Liver (tissue), 9 donors: Measurements from ENCODE around the gene SNX32. TPM values are rescaled to one million over a fixed set of nuclear protein-coding genes. Genes with fewer than 3 reads are reported as not detected.

Source experiments
- DNase-seq: peaks from one replicate; pipeline ENCODE4 v3.0.0-alpha.2; 2017; ENCODE audit warnings: low spot score
- H3K27ac ChIP-seq, 2 donors: one replicate each; pipeline ENCODE4 v1.7.0; 2013; ENCODE audit warnings: inconsistent platforms in 2 of 2, low read length in 2 of 2, control low read depth in 1 of 2, low read depth in 1 of 2, mild to moderate bottlenecking in 1 of 2
- H3K27me3 ChIP-seq, 4 donors: one replicate each; pipeline versions ENCODE4 v1.6.1 to v1.7.0; 2013; ENCODE audit warnings: low read length in 3 of 4, inconsistent platforms in 1 of 4, mild to moderate bottlenecking in 1 of 4, moderate library complexity in 1 of 4; ENCODE audit not compliant: control insufficient read depth in 4 of 4, insufficient read depth in 4 of 4
- H3K36me3 ChIP-seq, 4 donors: one replicate each; pipeline versions ENCODE4 v1.6.1 to v1.7.0; 2013; ENCODE audit warnings: low read length in 3 of 4, mild to moderate bottlenecking in 3 of 4, low read depth in 1 of 4, moderate library complexity in 1 of 4; ENCODE audit not compliant: control insufficient read depth in 4 of 4, insufficient read depth in 3 of 4
- H3K4me1 ChIP-seq, 4 donors: one replicate each; pipeline versions ENCODE4 v1.6.1 to v1.7.0; 2013; ENCODE audit warnings: low read length in 3 of 4, mild to moderate bottlenecking in 3 of 4, moderate library complexity in 1 of 4; ENCODE audit not compliant: control insufficient read depth in 4 of 4, insufficient read depth in 4 of 4
- H3K4me3 ChIP-seq, 3 donors: one replicate each; pipeline versions ENCODE4 v1.6.1 to v1.7.0; 2013; ENCODE audit warnings: low read length in 3 of 3, control low read depth in 1 of 3, low read depth in 1 of 3, mild to moderate bottlenecking in 1 of 3
- H3K9ac ChIP-seq, 2 donors: one replicate each; pipeline ENCODE4 v1.7.0; 2013; ENCODE audit warnings: low read length in 2 of 2, mild to moderate bottlenecking in 2 of 2, moderate library complexity in 2 of 2, control low read depth in 1 of 2, low read depth in 1 of 2
- H3K9me3 ChIP-seq, 4 donors: one replicate each; pipeline versions ENCODE4 v1.6.1 to v1.7.0; 2013; ENCODE audit warnings: low read length in 3 of 4; ENCODE audit not compliant: control insufficient read depth in 4 of 4
- CTCF ChIP-seq: fragments of 150-350 bp; IDR thresholded peaks from 2 replicates; pipeline ENCODE4 v1.5.1; 2017; ENCODE audit warnings: improper control_type of control experiment, low read depth, low read length; ENCODE audit not compliant: missing input control
- FOXA1 ChIP-seq: IDR thresholded peaks from 2 replicates; pipeline ENCODE4 v1.6.1; 2016; ENCODE audit warnings: antibody characterized with exemption
- HNF4G ChIP-seq: IDR thresholded peaks from 2 replicates; pipeline ENCODE4 v1.6.1; 2016; ENCODE audit warnings: antibody characterized with exemption
- MAX ChIP-seq: IDR thresholded peaks from 2 replicates; pipeline ENCODE4 v1.6.1; 2016; ENCODE audit warnings: antibody characterized with exemption
- RAD21 ChIP-seq, 2 donors: IDR thresholded peaks; 2 replicates each; pipeline ENCODE4 v1.6.1; 2016; ENCODE audit warnings: antibody characterized with exemption in 2 of 2, mild to moderate bottlenecking in 2 of 2
- RXRA ChIP-seq, 2 donors: IDR thresholded peaks; 2 replicates each; pipeline ENCODE4 v1.6.1; 2017 to 2018; ENCODE audit warnings: antibody characterized with exemption in 2 of 2, mild to moderate bottlenecking in 1 of 2
- YY1 ChIP-seq: IDR thresholded peaks from 2 replicates; pipeline ENCODE4 v1.6.1; 2016; ENCODE audit warnings: antibody characterized with exemption, mild to moderate bottlenecking
- WGBS: extraction: QIAGEN DNeasy Blood & Tissue Kit; methylation state at CpG from one replicate; pipeline ENCODE4 v1.1.7; 2013; 5-methylcytosine and 5-hydroxymethylcytosine counted together
- polyA plus RNA-seq, 2 donors: library from polyadenylated mRNA; stranded (reverse) in 1 of 2; unstranded in 1 of 2; fragments of 200-250 nt in 1 of 2; fragments of >200 nt in 1 of 2; fragmentation: Nextera tagmentation in 1 of 2; extraction: Ambion mirVana in 1 of 2; gene quantifications; one replicate each; pipeline versions ENCODE4 v1.2.1 to v1.2.3, GENCODE V29; 2013 to 2015
- total RNA-seq, 2 donors: library from RNA; depleted of rRNA; stranded (reverse); fragments of >200 nt; gene quantifications; one replicate each; pipeline ENCODE4 v1.2.3, GENCODE V29; 2014
- TF ChIP-seq, protein P1 (sequence below): IDR thresholded peaks from 2 replicates; pipeline ENCODE4 v1.6.1; 2016; ENCODE audit warnings: antibody characterized with exemption
- TF ChIP-seq, protein P2 (sequence below): IDR thresholded peaks from 2 replicates; pipeline ENCODE4 v1.6.1; 2016; ENCODE audit warnings: antibody characterized with exemption
- TF ChIP-seq, protein P3 (sequence below): IDR thresholded peaks from 2 replicates; pipeline ENCODE4 v1.6.1; 2016; ENCODE audit warnings: antibody characterized with exemption, mild to moderate bottlenecking
- donor health status: healthy.
- donor health status: healthy.
- donor health status: healthy.
- donor health status: healthy.
- donor health status: healthy.

SNX32 gene
- total and polyA plus RNA-seq, 4 donors = under 0.01 to 0.38 (median 0.06) TPM

DNA sequence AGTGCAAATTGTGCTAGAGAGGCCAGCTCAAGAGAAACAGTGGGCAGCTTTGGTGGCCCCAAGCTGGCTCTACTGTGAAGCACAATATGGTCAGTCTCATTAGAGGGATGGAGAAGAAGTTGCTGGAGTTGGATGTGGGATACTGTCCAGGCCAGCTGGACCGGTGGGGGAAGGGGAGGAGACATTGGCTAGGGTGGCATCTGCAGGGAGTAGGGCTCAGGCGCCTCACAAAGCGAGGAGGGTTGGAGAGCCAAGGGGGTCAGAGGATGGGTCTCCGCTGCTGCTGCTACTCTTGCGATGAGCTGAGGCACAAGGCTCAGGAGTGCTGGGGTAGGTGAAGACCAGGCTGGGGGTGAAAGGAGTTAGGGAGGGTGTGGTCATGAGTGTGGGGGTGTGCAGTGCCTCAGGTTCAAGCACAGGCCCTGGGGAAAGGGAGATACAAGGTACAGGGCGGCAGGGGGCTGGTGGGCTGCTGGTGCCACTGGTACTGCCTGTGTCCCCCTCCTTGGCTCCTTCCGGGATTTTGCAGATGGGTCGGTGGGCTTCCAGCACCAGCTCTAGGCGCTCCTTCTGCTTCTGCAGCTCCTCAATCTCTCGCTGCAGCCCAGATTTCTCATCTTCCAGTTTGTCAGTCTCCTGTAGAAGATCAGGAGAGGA is 59.0 kb downstream of the SNX32 start (continued):
- TF ChIP-seq CTCF (no peak), MAX (no peak)
- TF ChIP-seq, protein P1, sequence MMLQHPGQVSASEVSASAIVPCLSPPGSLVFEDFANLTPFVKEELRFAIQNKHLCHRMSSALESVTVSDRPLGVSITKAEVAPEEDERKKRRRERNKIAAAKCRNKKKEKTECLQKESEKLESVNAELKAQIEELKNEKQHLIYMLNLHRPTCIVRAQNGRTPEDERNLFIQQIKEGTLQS = no peak

GRCh38 chr11:65894034-65894591 is 60.4 kb downstream of the SNX32 start:
- Histone ChIP-seq H3K27ac (peak overlapping the region; percentile 79 to 80), H3K27me3 (no peaks in the 10 kb centered on the region), H3K36me3 (no peaks in the 10 kb centered on the region), H3K4me1 (peaks cover 7 to 26% (median 17%) of the 10 kb centered on the region in 4 donors), H3K9ac (no peak overlapping the region), H3K9me3 (no peaks in the 10 kb centered on the region), H3K4me3 (no peak overlapping the region)
- no peak for DNase-seq
- 75% methylated on average over 16 of the region's 16 CpGs for WGBS
- TF ChIP-seq FOXA1 (no peak), CTCF (no peak), RXRA (IDR thresholded peaks at IDR 0.05) (no peak), YY1 (no peak), HNF4G (no peak), RAD21 (IDR thresholded peaks at IDR 0.05) (no peak)
- TF ChIP-seq, protein P1 = no peak
- TF ChIP-seq, protein P2, sequence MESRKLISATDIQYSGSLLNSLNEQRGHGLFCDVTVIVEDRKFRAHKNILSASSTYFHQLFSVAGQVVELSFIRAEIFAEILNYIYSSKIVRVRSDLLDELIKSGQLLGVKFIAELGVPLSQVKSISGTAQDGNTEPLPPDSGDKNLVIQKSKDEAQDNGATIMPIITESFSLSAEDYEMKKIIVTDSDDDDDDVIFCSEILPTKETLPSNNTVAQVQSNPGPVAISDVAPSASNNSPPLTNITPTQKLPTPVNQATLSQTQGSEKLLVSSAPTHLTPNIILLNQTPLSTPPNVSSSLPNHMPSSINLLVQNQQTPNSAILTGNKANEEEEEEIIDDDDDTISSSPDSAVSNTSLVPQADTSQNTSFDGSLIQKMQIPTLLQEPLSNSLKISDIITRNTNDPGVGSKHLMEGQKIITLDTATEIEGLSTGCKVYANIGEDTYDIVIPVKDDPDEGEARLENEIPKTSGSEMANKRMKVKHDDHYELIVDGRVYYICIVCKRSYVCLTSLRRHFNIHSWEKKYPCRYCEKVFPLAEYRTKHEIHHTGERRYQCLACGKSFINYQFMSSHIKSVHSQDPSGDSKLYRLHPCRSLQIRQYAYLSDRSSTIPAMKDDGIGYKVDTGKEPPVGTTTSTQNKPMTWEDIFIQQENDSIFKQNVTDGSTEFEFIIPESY = no peak
- TF ChIP-seq, protein P3, sequence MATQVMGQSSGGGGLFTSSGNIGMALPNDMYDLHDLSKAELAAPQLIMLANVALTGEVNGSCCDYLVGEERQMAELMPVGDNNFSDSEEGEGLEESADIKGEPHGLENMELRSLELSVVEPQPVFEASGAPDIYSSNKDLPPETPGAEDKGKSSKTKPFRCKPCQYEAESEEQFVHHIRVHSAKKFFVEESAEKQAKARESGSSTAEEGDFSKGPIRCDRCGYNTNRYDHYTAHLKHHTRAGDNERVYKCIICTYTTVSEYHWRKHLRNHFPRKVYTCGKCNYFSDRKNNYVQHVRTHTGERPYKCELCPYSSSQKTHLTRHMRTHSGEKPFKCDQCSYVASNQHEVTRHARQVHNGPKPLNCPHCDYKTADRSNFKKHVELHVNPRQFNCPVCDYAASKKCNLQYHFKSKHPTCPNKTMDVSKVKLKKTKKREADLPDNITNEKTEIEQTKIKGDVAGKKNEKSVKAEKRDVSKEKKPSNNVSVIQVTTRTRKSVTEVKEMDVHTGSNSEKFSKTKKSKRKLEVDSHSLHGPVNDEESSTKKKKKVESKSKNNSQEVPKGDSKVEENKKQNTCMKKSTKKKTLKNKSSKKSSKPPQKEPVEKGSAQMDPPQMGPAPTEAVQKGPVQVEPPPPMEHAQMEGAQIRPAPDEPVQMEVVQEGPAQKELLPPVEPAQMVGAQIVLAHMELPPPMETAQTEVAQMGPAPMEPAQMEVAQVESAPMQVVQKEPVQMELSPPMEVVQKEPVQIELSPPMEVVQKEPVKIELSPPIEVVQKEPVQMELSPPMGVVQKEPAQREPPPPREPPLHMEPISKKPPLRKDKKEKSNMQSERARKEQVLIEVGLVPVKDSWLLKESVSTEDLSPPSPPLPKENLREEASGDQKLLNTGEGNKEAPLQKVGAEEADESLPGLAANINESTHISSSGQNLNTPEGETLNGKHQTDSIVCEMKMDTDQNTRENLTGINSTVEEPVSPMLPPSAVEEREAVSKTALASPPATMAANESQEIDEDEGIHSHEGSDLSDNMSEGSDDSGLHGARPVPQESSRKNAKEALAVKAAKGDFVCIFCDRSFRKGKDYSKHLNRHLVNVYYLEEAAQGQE = no peak
